ENCODE results near the gene OSBPL1A.

- TF ChIP-seq, protein P1, sequence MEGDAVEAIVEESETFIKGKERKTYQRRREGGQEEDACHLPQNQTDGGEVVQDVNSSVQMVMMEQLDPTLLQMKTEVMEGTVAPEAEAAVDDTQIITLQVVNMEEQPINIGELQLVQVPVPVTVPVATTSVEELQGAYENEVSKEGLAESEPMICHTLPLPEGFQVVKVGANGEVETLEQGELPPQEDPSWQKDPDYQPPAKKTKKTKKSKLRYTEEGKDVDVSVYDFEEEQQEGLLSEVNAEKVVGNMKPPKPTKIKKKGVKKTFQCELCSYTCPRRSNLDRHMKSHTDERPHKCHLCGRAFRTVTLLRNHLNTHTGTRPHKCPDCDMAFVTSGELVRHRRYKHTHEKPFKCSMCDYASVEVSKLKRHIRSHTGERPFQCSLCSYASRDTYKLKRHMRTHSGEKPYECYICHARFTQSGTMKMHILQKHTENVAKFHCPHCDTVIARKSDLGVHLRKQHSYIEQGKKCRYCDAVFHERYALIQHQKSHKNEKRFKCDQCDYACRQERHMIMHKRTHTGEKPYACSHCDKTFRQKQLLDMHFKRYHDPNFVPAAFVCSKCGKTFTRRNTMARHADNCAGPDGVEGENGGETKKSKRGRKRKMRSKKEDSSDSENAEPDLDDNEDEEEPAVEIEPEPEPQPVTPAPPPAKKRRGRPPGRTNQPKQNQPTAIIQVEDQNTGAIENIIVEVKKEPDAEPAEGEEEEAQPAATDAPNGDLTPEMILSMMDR (IDR thresholded peaks at IDR 0.05), result no peak
- TF ChIP-seq POLR2A (IDR thresholded peaks at IDR 0.05), result no peak
Measured at GRCh38 chr18:24446953-24447538, 49.4 kb upstream of the OSBPL1A start.

Data from esophagus squamous epithelium (tissue), 4 donors.